Neural cell (in vitro differentiated cells): ENCODE data around the gene BMPR2. TPM values are rescaled to one million over a fixed set of nuclear protein-coding genes. Genes with fewer than 3 reads are reported as not detected.

ENCODE experiments used
- H2AFZ ChIP-seq: fragments of 200-600, 300-800 bp; sonication (generic), shearing (Covaris generic); 2 replicates; pipeline ENCODE4 v1.6.0; 2014; ENCODE audit warnings: low read depth, mild to moderate bottlenecking, antibody characterized with exemption, low read length, moderate library complexity
- H3F3A ChIP-seq: fragments of 200-600 bp; shearing (Covaris generic); 2 replicates; pipeline ENCODE4 v1.6.1; 2016; ENCODE audit warnings: mild to moderate bottlenecking, moderate library complexity, mixed read lengths, antibody characterized with exemption, low read length; ENCODE audit not compliant: insufficient read depth, poor library complexity, severe bottlenecking
- H3K27ac ChIP-seq: fragments of 200-600, 300-800 bp; sonication (generic), shearing (Covaris generic); 2 replicates; pipeline ENCODE4 v1.5.1; 2014; ENCODE audit warnings: mild to moderate bottlenecking, low read length, moderate library complexity
- H3K27me3 ChIP-seq: fragments of 300-800, 200-600 bp; sonication (generic), shearing (Covaris generic); 2 replicates; pipeline ENCODE4 v1.6.0; 2014; ENCODE audit warnings: mild to moderate bottlenecking, low read depth, low read length, moderate library complexity; ENCODE audit not compliant: insufficient read depth
- H3K36me3 ChIP-seq: fragments of 300-800, 200-600 bp; sonication (generic), shearing (Covaris generic); 2 replicates; pipeline ENCODE4 v1.5.1; 2014; ENCODE audit warnings: mild to moderate bottlenecking, antibody characterized with exemption, low read length, moderate library complexity; ENCODE audit not compliant: insufficient read depth
- H3K4me2 ChIP-seq: fragments of 300-800, 200-600 bp; sonication (generic), shearing (Covaris generic); 2 replicates; pipeline ENCODE4 v1.6.0; 2014; ENCODE audit warnings: mild to moderate bottlenecking, low read length
- H3K4me3 ChIP-seq: fragments of 300-800, 200-600 bp; sonication (generic), shearing (Covaris generic); 2 replicates; pipeline ENCODE4 v1.5.1; 2014; ENCODE audit warnings: mild to moderate bottlenecking, low read length, moderate library complexity
- H3K79me2 ChIP-seq: fragments of 200-600 bp; shearing (Covaris generic); replicated peaks from 2 replicates; pipeline ENCODE4 v1.6.0; 2014; ENCODE audit warnings: mild to moderate bottlenecking, low read length, moderate library complexity; ENCODE audit not compliant: insufficient read depth
- H3K9ac ChIP-seq: fragments of 300-800, 200-600 bp; sonication (generic), shearing (Covaris generic); 2 replicates; pipeline ENCODE4 v1.6.1; 2016; ENCODE audit warnings: mild to moderate bottlenecking, low read length, mixed read lengths
- H3K9me2 ChIP-seq: fragments of 200-600 bp; shearing (Covaris generic); 2 replicates; pipeline ENCODE4 v1.6.1; 2016; ENCODE audit warnings: mild to moderate bottlenecking, low read length, mixed read lengths; ENCODE audit not compliant: insufficient read depth
- H3K9me3 ChIP-seq: fragments of 200-600, 300-800 bp; sonication (generic), shearing (Covaris generic); 2 replicates; pipeline ENCODE4 v1.6.1; 2016; ENCODE audit warnings: mild to moderate bottlenecking, mixed run types, low read length, moderate library complexity, mixed read lengths
- H4K20me1 ChIP-seq: fragments of 200-600 bp; shearing (Covaris generic); 2 replicates; pipeline ENCODE4 v1.6.1; 2016; ENCODE audit warnings: mild to moderate bottlenecking, mixed run types; ENCODE audit not compliant: insufficient read depth
- EP300 ChIP-seq: fragments of 450-650 bp; conservative IDR thresholded peaks from 2 replicates; pipeline ENCODE4 v1.6.1; 2014; ENCODE audit warnings: antibody characterized with exemption, mild to moderate bottlenecking, moderate library complexity; ENCODE audit not compliant: poor library complexity, severe bottlenecking
- EZH2 ChIP-seq: fragments of 200-600, 300-800 bp; shearing (Covaris generic), sonication (generic); IDR thresholded peaks from 2 replicates; pipeline ENCODE4 v1.6.1; 2014; ENCODE audit warnings: antibody characterized with exemption, low read length, borderline replicate concordance, mild to moderate bottlenecking; ENCODE audit not compliant: insufficient read depth, poor library complexity, severe bottlenecking
- MXI1 ChIP-seq: fragments of 450-650 bp; conservative IDR thresholded peaks from 2 replicates; pipeline ENCODE4 v1.6.1; 2014; ENCODE audit warnings: antibody characterized with exemption, mild to moderate bottlenecking; ENCODE audit not compliant: poor library complexity, severe bottlenecking
- POLR2AphosphoS5 ChIP-seq: IDR thresholded peaks from 2 replicates; pipeline ENCODE4 v1.6.1; 2012
- RAD21 ChIP-seq: fragments of 450-650 bp; conservative IDR thresholded peaks from 2 replicates; pipeline ENCODE4 v1.6.1; 2014; ENCODE audit warnings: antibody characterized with exemption, mild to moderate bottlenecking, moderate library complexity
- SMC3 ChIP-seq: fragments of 450-650 bp; conservative IDR thresholded peaks from 2 replicates; pipeline ENCODE4 v1.6.1; 2014; ENCODE audit warnings: antibody characterized with exemption, mild to moderate bottlenecking, moderate library complexity; ENCODE audit not compliant: poor library complexity
- TAF1 ChIP-seq: IDR thresholded peaks from 2 replicates; pipeline ENCODE4 v1.6.1; 2012; ENCODE audit warnings: low read depth
- polyA plus RNA-seq: library from polyadenylated mRNA; depleted of rRNA; stranded (reverse); fragments of >200 nt; gene quantifications from 2 replicates; pipeline ENCODE4 v1.2.3, GENCODE V29; 2014
- TF ChIP-seq, protein P1 (sequence below): IDR thresholded peaks from 2 replicates; pipeline ENCODE4 v1.6.1; 2012; ENCODE audit warnings: borderline replicate concordance
- TF ChIP-seq, protein P2 (sequence below): fragments of 450-650 bp; IDR thresholded peaks from 2 replicates; pipeline ENCODE4 v1.5.1; 2014; ENCODE audit warnings: antibody characterized with exemption, mild to moderate bottlenecking, moderate library complexity; ENCODE audit not compliant: poor library complexity, severe bottlenecking

The BMPR2 gene
- polyA plus RNA-seq, 1 donor from 2014 or later, result 18.4 TPM

- H4K20me1 ChIP-seq, result no peaks in the 10 kb centered on the region
- H3K36me3 ChIP-seq, result no peaks in the 10 kb centered on the region
- H3K27me3 ChIP-seq, result no peaks in the 10 kb centered on the region
- H3K9me2 ChIP-seq, result no peaks in the 10 kb centered on the region
- no peak overlapping the region for H2AFZ ChIP-seq
- no peaks in the 10 kb centered on the region for H3F3A ChIP-seq
- TF ChIP-seq POLR2AphosphoS5, result no peak
- TF ChIP-seq, protein P1, sequence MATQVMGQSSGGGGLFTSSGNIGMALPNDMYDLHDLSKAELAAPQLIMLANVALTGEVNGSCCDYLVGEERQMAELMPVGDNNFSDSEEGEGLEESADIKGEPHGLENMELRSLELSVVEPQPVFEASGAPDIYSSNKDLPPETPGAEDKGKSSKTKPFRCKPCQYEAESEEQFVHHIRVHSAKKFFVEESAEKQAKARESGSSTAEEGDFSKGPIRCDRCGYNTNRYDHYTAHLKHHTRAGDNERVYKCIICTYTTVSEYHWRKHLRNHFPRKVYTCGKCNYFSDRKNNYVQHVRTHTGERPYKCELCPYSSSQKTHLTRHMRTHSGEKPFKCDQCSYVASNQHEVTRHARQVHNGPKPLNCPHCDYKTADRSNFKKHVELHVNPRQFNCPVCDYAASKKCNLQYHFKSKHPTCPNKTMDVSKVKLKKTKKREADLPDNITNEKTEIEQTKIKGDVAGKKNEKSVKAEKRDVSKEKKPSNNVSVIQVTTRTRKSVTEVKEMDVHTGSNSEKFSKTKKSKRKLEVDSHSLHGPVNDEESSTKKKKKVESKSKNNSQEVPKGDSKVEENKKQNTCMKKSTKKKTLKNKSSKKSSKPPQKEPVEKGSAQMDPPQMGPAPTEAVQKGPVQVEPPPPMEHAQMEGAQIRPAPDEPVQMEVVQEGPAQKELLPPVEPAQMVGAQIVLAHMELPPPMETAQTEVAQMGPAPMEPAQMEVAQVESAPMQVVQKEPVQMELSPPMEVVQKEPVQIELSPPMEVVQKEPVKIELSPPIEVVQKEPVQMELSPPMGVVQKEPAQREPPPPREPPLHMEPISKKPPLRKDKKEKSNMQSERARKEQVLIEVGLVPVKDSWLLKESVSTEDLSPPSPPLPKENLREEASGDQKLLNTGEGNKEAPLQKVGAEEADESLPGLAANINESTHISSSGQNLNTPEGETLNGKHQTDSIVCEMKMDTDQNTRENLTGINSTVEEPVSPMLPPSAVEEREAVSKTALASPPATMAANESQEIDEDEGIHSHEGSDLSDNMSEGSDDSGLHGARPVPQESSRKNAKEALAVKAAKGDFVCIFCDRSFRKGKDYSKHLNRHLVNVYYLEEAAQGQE, result no peak
- TF ChIP-seq EZH2, result no peak
- TF ChIP-seq TAF1, result no peak
- TF ChIP-seq EP300, result no peak
- no peak for TF ChIP-seq RAD21
- TF ChIP-seq, protein P2, sequence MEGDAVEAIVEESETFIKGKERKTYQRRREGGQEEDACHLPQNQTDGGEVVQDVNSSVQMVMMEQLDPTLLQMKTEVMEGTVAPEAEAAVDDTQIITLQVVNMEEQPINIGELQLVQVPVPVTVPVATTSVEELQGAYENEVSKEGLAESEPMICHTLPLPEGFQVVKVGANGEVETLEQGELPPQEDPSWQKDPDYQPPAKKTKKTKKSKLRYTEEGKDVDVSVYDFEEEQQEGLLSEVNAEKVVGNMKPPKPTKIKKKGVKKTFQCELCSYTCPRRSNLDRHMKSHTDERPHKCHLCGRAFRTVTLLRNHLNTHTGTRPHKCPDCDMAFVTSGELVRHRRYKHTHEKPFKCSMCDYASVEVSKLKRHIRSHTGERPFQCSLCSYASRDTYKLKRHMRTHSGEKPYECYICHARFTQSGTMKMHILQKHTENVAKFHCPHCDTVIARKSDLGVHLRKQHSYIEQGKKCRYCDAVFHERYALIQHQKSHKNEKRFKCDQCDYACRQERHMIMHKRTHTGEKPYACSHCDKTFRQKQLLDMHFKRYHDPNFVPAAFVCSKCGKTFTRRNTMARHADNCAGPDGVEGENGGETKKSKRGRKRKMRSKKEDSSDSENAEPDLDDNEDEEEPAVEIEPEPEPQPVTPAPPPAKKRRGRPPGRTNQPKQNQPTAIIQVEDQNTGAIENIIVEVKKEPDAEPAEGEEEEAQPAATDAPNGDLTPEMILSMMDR, result no peak
- TF ChIP-seq MXI1, result no peak
- no peak for TF ChIP-seq SMC3
- H3K9me3 ChIP-seq, result no peaks in the 10 kb centered on the region
- no peak overlapping the region for H3K27ac ChIP-seq
- no peak overlapping the region for H3K4me3 ChIP-seq
- no peak overlapping the region for H3K9ac ChIP-seq
- H3K4me2 ChIP-seq, result no peak overlapping the region
- no peaks in the 10 kb centered on the region for H3K79me2 ChIP-seq
These were observed 103.5 kb downstream of the BMPR2 start for GRCh38 chr2:202479610-202480009.

DNA sequence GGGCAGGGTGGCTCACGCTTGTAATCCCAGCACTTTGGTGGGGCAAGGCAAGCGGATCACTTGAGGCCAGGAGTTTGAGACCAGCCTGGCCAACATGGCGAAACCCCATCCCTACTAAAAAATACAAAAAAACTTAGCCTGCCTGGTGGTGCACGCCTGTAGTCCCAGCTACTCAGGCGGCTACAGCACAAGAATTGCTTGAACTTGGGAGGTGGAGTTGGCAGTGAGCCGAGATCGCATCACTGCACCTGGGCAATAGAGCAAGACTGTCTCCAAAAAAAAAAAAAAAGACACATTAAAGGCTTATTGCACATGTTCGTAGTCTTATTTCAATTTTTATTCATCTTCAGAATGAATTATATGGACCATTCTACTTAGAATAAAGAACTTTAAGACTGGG lies 110.2 kb downstream of the BMPR2 start:
- H3K27me3 ChIP-seq, result no peaks in the 10 kb centered on the region
- no peak overlapping the region for H3K4me2 ChIP-seq
- H3K9me3 ChIP-seq, result no peaks in the 10 kb centered on the region
- H3K79me2 ChIP-seq, result peaks cover 3% of the 10 kb centered on the region
- no peaks in the 10 kb centered on the region for H4K20me1 ChIP-seq
- no peak overlapping the region for H2AFZ ChIP-seq
- no peak overlapping the region for H3K9ac ChIP-seq
- no peak overlapping the region for H3K4me3 ChIP-seq
- TF ChIP-seq TAF1 (no peak), EZH2 (no peak), MXI1 (no peak), RAD21 (no peak), EP300 (no peak), POLR2AphosphoS5 (no peak)
- TF ChIP-seq, protein P1, result no peak
- TF ChIP-seq, protein P2, result no peak
- no peaks in the 10 kb centered on the region for H3K36me3 ChIP-seq
- H3K9me2 ChIP-seq, result no peaks in the 10 kb centered on the region
- no peak overlapping the region for H3K27ac ChIP-seq
- no peaks in the 10 kb centered on the region for H3F3A ChIP-seq
